Brain pericyte (primary cell): Measurements from ENCODE around the gene GCHFR.

Source experiments
- DNase-seq: peaks from one replicate; pipeline ENCODE4 v3.0.0-alpha.2; 2012; ENCODE audit warnings: low read depth, low spot score

Gene GCHFR

GRCh38 chr15:40808861-40809450 lies 45.1 kb downstream of the GCHFR start:
- DNase-seq: no peak

- no peak for DNase-seq
Measured at GRCh38 chr15:40812721-40813425, 49.0 kb downstream of the GCHFR start.

DNA sequence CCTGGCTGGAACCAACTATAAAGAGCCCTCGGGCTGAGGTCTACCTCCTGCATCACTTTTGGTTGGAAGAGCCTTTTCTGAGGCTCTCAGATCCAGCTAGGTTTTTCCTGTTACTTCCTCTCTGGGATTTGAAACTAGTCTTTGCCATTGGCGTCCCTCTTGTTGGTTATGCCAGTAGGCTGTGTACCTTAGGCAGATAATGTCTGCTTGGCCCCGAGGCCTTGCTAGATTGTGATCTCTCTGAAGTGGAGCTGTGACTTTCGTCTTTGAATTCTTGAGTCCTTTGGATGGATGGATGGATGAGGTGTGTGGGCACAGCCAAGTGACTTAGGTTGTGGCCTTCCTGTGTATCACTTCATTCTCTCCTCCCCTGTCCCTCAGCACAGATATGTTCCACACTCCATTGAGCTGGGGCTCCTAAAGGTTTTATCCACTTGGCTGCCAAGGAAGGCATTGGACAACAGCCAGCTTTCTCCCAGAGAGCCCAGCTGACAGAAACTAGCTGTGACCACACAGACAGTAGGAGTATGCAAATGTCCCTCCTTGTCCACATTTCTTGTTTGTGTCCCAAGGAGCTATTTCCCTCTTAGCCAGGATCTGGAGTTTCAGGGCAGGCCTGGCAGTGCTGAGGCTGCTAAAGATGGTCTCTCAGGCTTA lies 51.3 kb downstream of the GCHFR start:
- DNase-seq: no peak
